CD4-positive, alpha-beta T cell (primary cell): ENCODE results near the gene PHYHIPL. TPM values are rescaled to one million over a fixed set of nuclear protein-coding genes. Genes with fewer than 3 reads are reported as not detected.

ENCODE experiments used
- ATAC-seq: fragments of 200-7000 bp; cut with Tn5 transposase; one replicate; pipeline ENCODE4 v1.10.0; 2022; ENCODE audit warnings: mild to moderate bottlenecking; ENCODE audit not compliant: poor library complexity
- CTCF ChIA-PET: fragments of 350-600 bp; sonication (Branson Sonifier 250); formaldehyde crosslinking; loops from one replicate; lab custom pipeline; 2021; ENCODE audit warnings: antibody characterized with exemption, inconsistent platforms; lab: Charles Lee
- POLR2A ChIA-PET: fragments of 350-600 bp; sonication (Branson Sonifier 250); formaldehyde crosslinking; loops from one replicate; lab custom pipeline; 2021; ENCODE audit warnings: antibody characterized with exemption, inconsistent platforms; lab: Charles Lee
- DNase-seq, 14 experiments: peaks; one replicate each; pipeline ENCODE4 v3.0.0-alpha.2; 2013 to 2020; ENCODE audit warnings: mixed read lengths in 2 of 14
- H3K27ac ChIP-seq, 2 donors: one replicate each; pipeline versions ENCODE4 v1.5.1 to v1.7.0; 2013; ENCODE audit warnings: low read length in 2 of 2, low read depth in 1 of 2, mild to moderate bottlenecking in 1 of 2
- H3K27me3 ChIP-seq, 2 experiments: 1 replicate in 1 of 2; 2 replicates in 1 of 2; pipeline versions ENCODE4 v1.6.1 to v1.7.0; 2013; ENCODE audit warnings: low read length in 2 of 2, control low read depth in 1 of 2, mild to moderate bottlenecking in 1 of 2, moderate library complexity in 1 of 2; ENCODE audit not compliant: insufficient read depth in 2 of 2, control insufficient read depth in 1 of 2
- H3K36me3 ChIP-seq: one replicate; pipeline ENCODE4 v1.6.1; 2013; ENCODE audit warnings: low read length, control low read depth; ENCODE audit not compliant: insufficient read depth
- H3K4me1 ChIP-seq: one replicate; pipeline ENCODE4 v1.6.1; 2013; ENCODE audit warnings: low read length, control low read depth; ENCODE audit not compliant: insufficient read depth
- H3K4me3 ChIP-seq: one replicate; pipeline ENCODE4 v1.5.1; 2013; ENCODE audit warnings: mild to moderate bottlenecking, low read length, moderate library complexity
- H3K9me3 ChIP-seq, 2 experiments: 1 replicate in 1 of 2; 2 replicates in 1 of 2; pipeline versions ENCODE4 v1.6.1 to v1.7.0; 2013; ENCODE audit warnings: low read length in 2 of 2, mild to moderate bottlenecking in 2 of 2, control low read depth in 1 of 2, moderate library complexity in 1 of 2; ENCODE audit not compliant: control insufficient read depth in 1 of 2, insufficient read depth in 1 of 2
- H3K27ac Mint-ChIP-seq: one replicate; pipeline ENCODE4 v1.8.0; 2020; ENCODE audit warnings: mixed read lengths
- H3K27me3 Mint-ChIP-seq: one replicate; pipeline ENCODE4 v1.8.0; 2021; ENCODE audit warnings: mixed read lengths
- H3K36me3 Mint-ChIP-seq: one replicate; pipeline ENCODE4 v1.8.0; 2021; ENCODE audit warnings: low read depth, mixed read lengths
- H3K4me1 Mint-ChIP-seq: one replicate; pipeline ENCODE4 v1.8.0; 2021; ENCODE audit warnings: low read depth, mixed read lengths
- H3K4me3 Mint-ChIP-seq: one replicate; pipeline ENCODE4 v1.8.0; 2020; ENCODE audit warnings: mild to moderate bottlenecking, mixed read lengths
- H3K9me3 Mint-ChIP-seq: one replicate; pipeline ENCODE4 v1.8.0; 2020; ENCODE audit warnings: mixed read lengths
- CTCF ChIP-seq: fragments of 200-600 bp; IDR thresholded peaks from one replicate; pipeline ENCODE4 v1.8.0; 2022; ENCODE audit warnings: antibody characterized with exemption, mild to moderate bottlenecking
- intact Hi-C, 2 experiments: fragments of 100-400 bp; cut with DNase I in 1 of 2; cut with micrococcal nuclease in 1 of 2; formaldehyde crosslinking; loops; one replicate each; pipeline versions ENCODE4 v1.15.1 to v1.9.0; 2023 to 2025; cut with DNase I, micrococcal nuclease
- total RNA-seq, 174 experiments: library from RNA in 2 of 174; stranded (reverse) in 2 of 174; gene quantifications; one replicate each; pipeline ENCODE4 v1.2.3 and lab custom pipeline; 2021 to 2026

PHYHIPL gene
- total RNA-seq, 2 experiments from 2014 or later: not detected

DNA sequence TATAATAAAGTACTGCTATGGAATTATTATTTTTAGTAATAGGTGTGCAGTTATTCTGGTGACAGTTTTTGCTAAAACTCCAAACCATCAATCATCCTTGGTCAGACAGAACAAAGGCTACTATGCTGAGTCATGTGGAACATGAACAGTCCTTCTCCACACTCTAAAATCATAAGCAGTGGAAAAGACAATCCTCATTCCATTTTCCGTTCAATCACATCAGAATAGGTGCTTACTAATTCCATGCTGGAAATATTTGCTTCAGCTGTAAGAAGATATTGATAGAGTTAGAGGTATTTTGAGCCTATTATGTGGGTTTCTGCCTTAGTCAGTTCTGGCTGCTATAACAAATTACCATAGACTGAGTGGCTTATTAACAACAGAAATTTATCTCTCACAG is 103.0 kb downstream of the PHYHIPL start:
- POLR2A ChIA-PET: no interaction called here
- intact Hi-C loops: no loop called here
- CTCF ChIA-PET: no interaction called here

DNA sequence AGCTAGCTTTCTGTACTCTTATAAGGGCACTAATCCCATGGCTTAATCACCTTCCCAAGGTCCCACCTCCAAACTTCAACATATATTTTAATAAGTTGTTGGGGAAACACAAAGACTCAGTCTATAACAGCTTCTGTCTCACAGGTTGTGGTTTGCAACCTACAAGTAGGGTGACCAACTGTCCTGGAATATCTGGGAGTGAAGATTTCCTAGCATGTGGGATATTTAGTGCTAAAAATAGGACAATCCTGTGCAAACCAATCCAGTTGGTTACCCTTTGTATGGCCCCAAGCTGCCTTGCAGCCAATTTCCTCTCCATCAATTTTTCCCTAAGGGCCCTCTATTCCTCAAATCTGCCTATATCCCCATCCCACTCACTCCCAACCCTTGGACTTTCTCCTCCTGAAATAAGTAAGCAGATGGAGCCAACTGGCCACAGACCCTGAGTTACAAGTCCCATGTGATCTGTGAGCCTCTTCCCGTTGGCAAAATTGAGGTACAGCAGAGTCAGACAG is 103.6 kb downstream of the PHYHIPL start:
- Mint-ChIP-seq H3K9me3 (no peaks in the 10 kb centered on the region), H3K27ac (no peak overlapping the region), H3K27me3 (no peaks in the 10 kb centered on the region), H3K36me3 (no peaks in the 10 kb centered on the region), H3K4me3 (no peak overlapping the region), H3K4me1 (no peaks in the 10 kb centered on the region)
- no peaks in the 10 kb centered on the region for H3K27me3 ChIP-seq
- DNase-seq (no peak), ATAC-seq (no peak)
- intact Hi-C loops: no loop called here
- no peak for TF ChIP-seq CTCF
- H3K27ac ChIP-seq: no peak overlapping the region
- no peaks in the 10 kb centered on the region for H3K36me3 ChIP-seq
- H3K4me3 ChIP-seq: no peak overlapping the region
- no peaks in the 10 kb centered on the region for H3K4me1 ChIP-seq
- POLR2A ChIA-PET: no interaction called here
- peaks cover 0 to 4% of the 10 kb centered on the region in 2 experiments for H3K9me3 ChIP-seq
- CTCF ChIA-PET: no interaction called here

More for the DNA sequence above, 103.0 kb downstream of the PHYHIPL start:
- Histone ChIP-seq H3K4me3 (no peak overlapping the region), H3K27ac (no peak overlapping the region), H3K9me3 (peaks cover 0 to 4% of the 10 kb centered on the region in 2 experiments), H3K27me3 (no peaks in the 10 kb centered on the region), H3K4me1 (no peaks in the 10 kb centered on the region), H3K36me3 (no peaks in the 10 kb centered on the region)
- Mint-ChIP-seq H3K36me3 (no peaks in the 10 kb centered on the region), H3K4me3 (no peak overlapping the region), H3K4me1 (no peaks in the 10 kb centered on the region), H3K9me3 (no peaks in the 10 kb centered on the region), H3K27me3 (no peaks in the 10 kb centered on the region), H3K27ac (no peak overlapping the region)
- ATAC-seq (no peak), DNase-seq (no peak)
- no peak for TF ChIP-seq CTCF

DNA sequence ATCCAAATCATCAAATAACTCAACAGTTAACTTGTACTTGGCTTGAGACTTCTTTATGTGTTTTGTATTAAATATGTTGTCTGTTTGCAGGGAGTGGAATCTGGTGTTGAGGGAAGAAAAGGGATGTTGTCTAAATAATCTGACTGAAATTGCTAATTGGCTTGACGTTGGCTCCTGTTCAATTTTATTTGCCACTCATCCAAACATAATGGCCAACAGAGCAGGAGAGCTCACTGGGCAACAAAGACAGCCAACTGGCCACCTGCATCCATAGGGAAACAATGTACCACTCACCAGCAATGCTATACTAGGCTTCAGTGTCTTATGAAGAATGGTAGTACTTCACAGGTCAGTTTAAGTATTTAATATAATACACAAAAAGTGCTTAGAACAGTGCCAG is 105.4 kb downstream of the PHYHIPL start:
- no peak for DNase-seq
- CTCF ChIA-PET: no interaction called here
- ATAC-seq: no peak
- H3K36me3 ChIP-seq: no peaks in the 10 kb centered on the region
- no peak overlapping the region for H3K4me3 ChIP-seq
- H3K27me3 Mint-ChIP-seq: no peaks in the 10 kb centered on the region
- intact Hi-C loops: no loop called here
- no peaks in the 10 kb centered on the region for H3K36me3 Mint-ChIP-seq
- no peak overlapping the region for H3K27ac Mint-ChIP-seq
- no peak overlapping the region for H3K4me3 Mint-ChIP-seq
- H3K9me3 Mint-ChIP-seq: no peaks in the 10 kb centered on the region
- POLR2A ChIA-PET: no interaction called here
- no peak overlapping the region for H3K27ac ChIP-seq
- no peaks in the 10 kb centered on the region for H3K4me1 ChIP-seq
- H3K4me1 Mint-ChIP-seq: no peaks in the 10 kb centered on the region
- TF ChIP-seq CTCF: no peak
- H3K27me3 ChIP-seq: no peaks in the 10 kb centered on the region
- H3K9me3 ChIP-seq: peaks cover 0 to 4% of the 10 kb centered on the region in 2 experiments
